ENCODE data around the gene KCND3.

GRCh38 chr1:111903148-111903870 lies 86.2 kb downstream of the KCND3 start:
- TF ChIP-seq CTCF (IDR thresholded peaks at IDR 0.05), result no peak
- no peak for TF ChIP-seq POLR2A (IDR thresholded peaks at IDR 0.05)

Measured in thyroid gland (tissue), 4 donors.